HEK293 (cell line): ENCODE results near the gene MEGF9.

Experiments
- CTCF ChIP-seq: fragments of 450-650 bp; formaldehyde crosslinking; IDR thresholded peaks from 2 replicates; pipeline ENCODE4 v1.5.1; 2016; ENCODE audit warnings: missing biosample characterization, missing genetic modification characterization
- KLF1 ChIP-seq: fragments of 450-650 bp; formaldehyde crosslinking; IDR thresholded peaks from 2 replicates; pipeline ENCODE4 v1.5.1; 2016; ENCODE audit warnings: missing biosample characterization, missing genetic modification characterization
- PATZ1 ChIP-seq: fragments of 450-650 bp; formaldehyde crosslinking; IDR thresholded peaks from 2 replicates; pipeline ENCODE4 v1.5.1; 2016; ENCODE audit warnings: missing biosample characterization, missing genetic modification characterization
- PBX3 ChIP-seq: sonication (generic); formaldehyde crosslinking; IDR thresholded peaks from 2 replicates; pipeline ENCODE4 v1.8.1; 2022; ENCODE audit warnings: mild to moderate bottlenecking, moderate library complexity, missing genetic modification reagents
- SP2 ChIP-seq: fragments of 450-650 bp; formaldehyde crosslinking; IDR thresholded peaks from 2 replicates; pipeline ENCODE4 v1.5.1; 2016; ENCODE audit warnings: missing biosample characterization, missing genetic modification characterization
- ZBTB44 ChIP-seq: fragments of 450-650 bp; IDR thresholded peaks from 2 replicates; pipeline ENCODE4 v1.5.1; 2018; ENCODE audit warnings: missing biosample characterization, mild to moderate bottlenecking, missing genetic modification characterization
- ZFHX2 ChIP-seq: fragments of 450-650 bp; formaldehyde crosslinking; conservative IDR thresholded peaks from 2 replicates; pipeline ENCODE4 v1.5.1; 2016; ENCODE audit warnings: missing biosample characterization, missing genetic modification characterization
- ZNF175 ChIP-seq: fragments of 450-650 bp; formaldehyde crosslinking; IDR thresholded peaks from 2 replicates; pipeline ENCODE4 v1.5.1; 2016; ENCODE audit warnings: missing biosample characterization, missing genetic modification characterization
- ZNF302 ChIP-seq: fragments of 450-650 bp; formaldehyde crosslinking; IDR thresholded peaks from 2 replicates; pipeline ENCODE4 v1.5.1; 2016; ENCODE audit warnings: missing biosample characterization, missing genetic modification characterization, low read depth
- ZNF560 ChIP-seq: fragments of 450-650 bp; formaldehyde crosslinking; IDR thresholded peaks from 2 replicates; pipeline ENCODE4 v1.5.1; 2017; ENCODE audit warnings: missing biosample characterization, missing genetic modification characterization, borderline replicate concordance
- ZNF624 ChIP-seq: fragments of 450-650 bp; formaldehyde crosslinking; IDR thresholded peaks from 2 replicates; pipeline ENCODE4 v1.5.1; 2017; ENCODE audit warnings: missing biosample characterization, missing genetic modification characterization
- ZNF626 ChIP-seq: fragments of 450-650 bp; sonication (Bioruptor Pico); formaldehyde crosslinking; IDR thresholded peaks from 2 replicates; pipeline ENCODE4 v1.5.1; 2018; ENCODE audit warnings: missing biosample characterization, missing genetic modification characterization, inconsistent platforms
- ZNF639 ChIP-seq: fragments of 450-650 bp; formaldehyde crosslinking; IDR thresholded peaks from 2 replicates; pipeline ENCODE4 v1.5.1; 2016; ENCODE audit warnings: missing biosample characterization, missing genetic modification characterization
- ZSCAN23 ChIP-seq: fragments of 450-650 bp; formaldehyde crosslinking; IDR thresholded peaks from 2 replicates; pipeline ENCODE4 v1.5.1; 2016; ENCODE audit warnings: missing biosample characterization, missing genetic modification characterization

GRCh38 chr9:120558454-120558853 lies 155.8 kb downstream of the MEGF9 start:
- TF ChIP-seq CTCF (tag by site-specific recombination) (no peak), ZBTB44 (tag by site-specific recombination) (no peak), KLF1 (tag by site-specific recombination) (no peak), ZNF560 (tag by site-specific recombination) (no peak), ZSCAN23 (tag by site-specific recombination) (no peak), PATZ1 (tag by site-specific recombination) (no peak), ZNF624 (tag by site-specific recombination) (no peak), ZNF175 (tag by site-specific recombination) (no peak), ZNF639 (tag by site-specific recombination) (no peak), ZFHX2 (tag by site-specific recombination) (no peak), ZNF626 (no peak), SP2 (tag by site-specific recombination) (no peak), PBX3 (CRISPR knock-in tag) (no peak), ZNF302 (no peak)
